Immature natural killer cell (primary cell): ENCODE results near the gene PIK3CB. TPM values are rescaled to one million over a fixed set of nuclear protein-coding genes. Genes with fewer than 3 reads are reported as not detected.

Experiments used
- DNase-seq, 3 donors: peaks; one replicate each; pipeline ENCODE4 v3.0.0; 2022; ENCODE audit warnings: mixed read lengths in 1 of 3
- H3K27ac Mint-ChIP-seq, 6 donors: one replicate each; pipeline ENCODE4 v1.8.0; 2020; ENCODE audit warnings: mixed read lengths in 6 of 6, mild to moderate bottlenecking in 5 of 6, inconsistent platforms in 4 of 6, moderate library complexity in 3 of 6
- H3K27me3 Mint-ChIP-seq, 3 donors: one replicate each; pipeline ENCODE4 v1.8.0; 2020 to 2021; ENCODE audit warnings: low read depth in 3 of 3, mild to moderate bottlenecking in 3 of 3, mixed read lengths in 3 of 3, moderate library complexity in 3 of 3, inconsistent platforms in 1 of 3
- H3K36me3 Mint-ChIP-seq, 3 donors: one replicate each; pipeline ENCODE4 v1.8.0; 2020; ENCODE audit warnings: mixed read lengths in 3 of 3, inconsistent platforms in 2 of 3, mild to moderate bottlenecking in 2 of 3
- H3K4me1 Mint-ChIP-seq, 2 donors: one replicate each; pipeline ENCODE4 v1.8.0; 2020; ENCODE audit warnings: inconsistent platforms in 2 of 2, mild to moderate bottlenecking in 2 of 2, mixed read lengths in 2 of 2, moderate library complexity in 1 of 2
- H3K4me3 Mint-ChIP-seq, 5 donors: one replicate each; pipeline ENCODE4 v1.8.0; 2020; ENCODE audit warnings: mild to moderate bottlenecking in 5 of 5, mixed read lengths in 5 of 5, inconsistent platforms in 3 of 5, moderate library complexity in 3 of 5
- H3K9me3 Mint-ChIP-seq, 6 donors: one replicate each; pipeline ENCODE4 v1.8.0; 2020; ENCODE audit warnings: mild to moderate bottlenecking in 6 of 6, mixed read lengths in 6 of 6, inconsistent platforms in 4 of 6, moderate library complexity in 3 of 6
- polyA plus RNA-seq, 3 donors: library from polyadenylated mRNA; unstranded; fragments of 300-500 nt; fragmentation: Illumina TruSeq; gene quantifications; one replicate each; pipeline ENCODE4 v1.2.3, GENCODE V29; 2021

The PIK3CB gene
- polyA plus RNA-seq, 3 donors from 2014 or later, result 4.6 to 11.7 (median 4.8) TPM

GRCh38 chr3:138668107-138668506 lies 166.6 kb downstream of the PIK3CB start:
- no peaks in the 10 kb centered on the region for H3K4me1 Mint-ChIP-seq
- peaks cover 28 to 42% (median 33%) of the 10 kb centered on the region in 3 donors for H3K36me3 Mint-ChIP-seq

GRCh38 chr3:138657508-138657907 lies 177.2 kb downstream of the PIK3CB start:
- Mint-ChIP-seq H3K4me1 (peaks cover 3 to 5% of the 10 kb centered on the region in 2 donors), H3K27me3 (no peaks in the 10 kb centered on the region), H3K27ac (no peak overlapping the region), H3K9me3 (no peaks in the 10 kb centered on the region), H3K36me3 (peaks cover 22 to 48% (median 34%) of the 10 kb centered on the region in 3 donors), H3K4me3 (no peak overlapping the region)
- no peak for DNase-seq

More at GRCh38 chr3:138668107-138668506, 166.6 kb downstream of the PIK3CB start:
- Mint-ChIP-seq H3K9me3 (no peaks in the 10 kb centered on the region), H3K4me3 (no peak overlapping the region), H3K27ac (no peak overlapping the region), H3K27me3 (peaks cover 0 to 2% (median 0%) of the 10 kb centered on the region in 3 donors)
- no peak for DNase-seq

DNA sequence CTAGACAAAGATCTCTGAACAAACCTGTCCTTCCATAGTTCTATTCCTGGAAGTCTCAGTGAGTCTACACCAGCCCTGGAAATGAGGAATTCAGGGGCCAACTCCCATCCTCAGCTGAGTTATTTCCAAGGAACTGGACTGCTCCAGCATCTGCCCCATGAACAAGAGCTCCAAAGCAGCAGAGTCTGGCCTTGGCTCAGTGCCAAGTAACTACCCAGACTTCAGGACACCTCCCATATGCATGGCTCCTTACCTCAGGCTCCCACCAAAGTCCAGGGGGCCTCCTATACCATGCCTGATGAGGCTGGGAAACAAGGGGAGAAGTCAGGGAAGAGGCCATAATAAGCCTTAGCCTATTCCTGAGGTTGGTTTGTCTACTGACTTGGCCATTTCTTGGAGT lies 181.2 kb downstream of the PIK3CB start:
- peaks cover 32 to 54% (median 40%) of the 10 kb centered on the region in 3 donors for H3K36me3 Mint-ChIP-seq
- H3K4me3 Mint-ChIP-seq, result no peak overlapping the region
- H3K27ac Mint-ChIP-seq, result no peak overlapping the region
- H3K27me3 Mint-ChIP-seq, result peaks cover 0 to 2% (median 0%) of the 10 kb centered on the region in 3 donors
- H3K4me1 Mint-ChIP-seq, result peaks cover 3 to 5% of the 10 kb centered on the region in 2 donors
- no peak for DNase-seq
- peaks cover 0 to 2% (median under 1%) of the 10 kb centered on the region in 6 donors for H3K9me3 Mint-ChIP-seq

DNA sequence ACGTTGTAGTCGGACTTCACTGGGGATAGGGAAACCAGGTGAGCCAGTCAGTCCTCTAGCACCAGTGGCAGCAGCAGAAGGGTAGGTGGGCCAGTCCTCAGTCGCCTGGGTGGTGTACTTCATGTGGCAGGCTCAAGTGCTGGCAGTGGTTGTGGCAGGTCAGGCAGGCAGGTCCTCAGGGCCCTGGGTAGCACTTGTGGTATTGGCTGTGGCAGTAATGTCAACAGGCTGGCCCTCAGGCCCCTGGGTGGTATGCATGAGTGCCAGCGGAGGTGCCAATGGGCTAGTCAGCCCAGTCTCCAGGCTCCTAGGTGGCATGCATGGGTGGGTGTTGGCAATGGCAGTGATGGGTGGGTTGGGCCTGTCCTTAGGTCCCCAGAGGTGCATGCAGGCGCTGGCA lies 185.6 kb downstream of the PIK3CB start:
- Mint-ChIP-seq H3K36me3 (peaks cover 26 to 42% (median 31%) of the 10 kb centered on the region in 3 donors), H3K27me3 (peaks cover 2 to 4% (median 3%) of the 10 kb centered on the region in 3 donors), H3K4me3 (no peak overlapping the region), H3K4me1 (no peaks in the 10 kb centered on the region), H3K9me3 (peaks cover 11 to 40% (median 26%) of the 10 kb centered on the region in 6 donors), H3K27ac (no peak overlapping the region)
- DNase-seq, result no peak

GRCh38 chr3:138646513-138646912 lies 188.2 kb downstream of the PIK3CB start:
- Mint-ChIP-seq H3K4me3 (no peak overlapping the region), H3K27me3 (peaks cover 2 to 4% (median 3%) of the 10 kb centered on the region in 3 donors)

GRCh38 chr3:138646008-138646407 lies 188.7 kb downstream of the PIK3CB start:
- no peak for DNase-seq
- Mint-ChIP-seq H3K36me3 (peaks cover 24 to 41% (median 31%) of the 10 kb centered on the region in 3 donors), H3K27me3 (peaks cover 2 to 4% (median 3%) of the 10 kb centered on the region in 3 donors), H3K4me1 (no peaks in the 10 kb centered on the region), H3K9me3 (peaks cover 12 to 52% (median 40%) of the 10 kb centered on the region in 6 donors), H3K27ac (no peak overlapping the region), H3K4me3 (no peak overlapping the region)

More at GRCh38 chr3:138646513-138646912, 188.2 kb downstream of the PIK3CB start:
- Mint-ChIP-seq H3K4me1 (no peaks in the 10 kb centered on the region), H3K36me3 (peaks cover 24 to 45% (median 36%) of the 10 kb centered on the region in 3 donors), H3K9me3 (peaks cover 12 to 52% (median 40%) of the 10 kb centered on the region in 6 donors), H3K27ac (no peak overlapping the region)
- no peak for DNase-seq

- no peak overlapping the region for H3K4me3 Mint-ChIP-seq
- peaks cover under 1 to 4% (median 3%) of the 10 kb centered on the region in 3 donors for H3K27me3 Mint-ChIP-seq
- no peaks in the 10 kb centered on the region for H3K4me1 Mint-ChIP-seq
- no peak for DNase-seq
- peaks cover 12 to 48% (median 37%) of the 10 kb centered on the region in 6 donors for H3K9me3 Mint-ChIP-seq
- no peak overlapping the region for H3K27ac Mint-ChIP-seq
- H3K36me3 Mint-ChIP-seq, result peaks cover 10 to 24% (median 21%) of the 10 kb centered on the region in 3 donors
Observed at GRCh38 chr3:138642927-138643253, 191.8 kb downstream of the PIK3CB start.

DNA sequence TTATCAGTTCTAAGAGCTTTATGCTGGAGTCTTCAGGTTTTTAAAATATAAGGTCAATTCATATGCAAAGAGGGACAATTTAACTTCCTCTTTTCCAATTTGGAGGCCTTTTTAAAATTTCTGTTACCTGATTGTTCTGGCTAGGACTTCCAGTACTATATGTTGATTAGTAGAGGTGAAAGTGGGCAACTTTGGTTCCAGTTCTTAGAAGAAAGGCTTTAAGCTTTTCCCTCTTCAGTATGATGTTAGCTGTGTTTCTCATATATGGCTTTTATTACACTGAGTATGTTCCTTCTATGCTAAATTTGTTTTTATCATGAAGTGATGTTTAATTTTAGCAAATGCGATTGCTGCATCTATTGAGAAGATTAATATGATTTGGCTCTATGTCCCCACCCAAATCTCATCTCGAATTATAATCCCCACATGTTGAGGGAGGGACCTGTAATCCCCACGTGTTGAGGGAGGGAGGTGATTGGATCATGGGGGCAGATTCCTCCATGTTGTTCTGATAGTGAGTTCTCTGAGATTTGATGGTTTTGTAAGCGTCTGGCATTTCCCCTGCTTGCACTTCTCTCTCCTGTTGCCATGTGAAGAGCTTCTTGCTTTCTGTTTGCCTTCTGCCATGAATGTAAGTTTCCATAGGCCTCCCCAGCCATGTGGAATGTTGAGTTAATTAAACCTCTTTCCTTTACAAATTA lies 192.4 kb downstream of the PIK3CB start:
- H3K9me3 Mint-ChIP-seq, result peaks cover 10 to 43% (median 35%) of the 10 kb centered on the region in 6 donors
- no peak overlapping the region for H3K4me3 Mint-ChIP-seq

DNA sequence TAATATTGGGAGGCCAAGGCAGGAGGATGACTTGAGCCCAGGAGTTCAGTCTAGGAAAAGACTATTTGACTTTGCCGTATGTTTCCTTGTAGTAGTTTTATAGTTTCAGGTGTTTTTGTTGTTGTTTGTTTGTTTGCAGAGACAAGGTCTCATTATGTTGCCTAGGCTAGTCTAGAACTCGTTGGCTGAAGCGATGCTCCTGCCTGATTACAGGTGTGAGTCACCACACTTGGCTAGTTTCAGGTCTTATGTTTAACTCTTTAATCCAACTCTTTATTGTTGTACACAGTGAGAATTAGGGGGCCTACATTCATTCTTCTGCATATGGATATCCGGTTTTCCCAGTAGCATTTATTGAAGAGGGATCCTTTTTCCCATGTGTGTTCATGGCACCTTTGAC lies 194.2 kb downstream of the PIK3CB start:
- peaks cover 0 to 3% (median 0%) of the 10 kb centered on the region in 3 donors for H3K27me3 Mint-ChIP-seq
- H3K36me3 Mint-ChIP-seq, result peaks cover 11 to 22% (median 18%) of the 10 kb centered on the region in 3 donors
- peaks cover 4 to 27% (median 21%) of the 10 kb centered on the region in 6 donors for H3K9me3 Mint-ChIP-seq
- H3K4me1 Mint-ChIP-seq, result no peaks in the 10 kb centered on the region
- H3K4me3 Mint-ChIP-seq, result no peak overlapping the region
- no peak overlapping the region for H3K27ac Mint-ChIP-seq
- no peak for DNase-seq

More for the DNA sequence above, 192.4 kb downstream of the PIK3CB start:
- H3K36me3 Mint-ChIP-seq, result peaks cover 10 to 22% (median 19%) of the 10 kb centered on the region in 3 donors
- DNase-seq, result no peak
- peaks cover 2 to 4% (median 3%) of the 10 kb centered on the region in 3 donors for H3K27me3 Mint-ChIP-seq
- H3K27ac Mint-ChIP-seq, result no peak overlapping the region
- no peaks in the 10 kb centered on the region for H3K4me1 Mint-ChIP-seq

GRCh38 chr3:138638641-138639040 lies 196.1 kb downstream of the PIK3CB start:
- peaks cover 2 to 14% (median 11%) of the 10 kb centered on the region in 6 donors for H3K9me3 Mint-ChIP-seq
- no peak overlapping the region for H3K27ac Mint-ChIP-seq
- H3K27me3 Mint-ChIP-seq, result peaks cover 0 to 3% (median 0%) of the 10 kb centered on the region in 3 donors

GRCh38 chr3:138629526-138629925 lies 205.2 kb downstream of the PIK3CB start:
- no peak overlapping the region for H3K4me3 Mint-ChIP-seq
- no peaks in the 10 kb centered on the region for H3K9me3 Mint-ChIP-seq
- H3K36me3 Mint-ChIP-seq, result peaks cover 16 to 41% (median 20%) of the 10 kb centered on the region in 3 donors
- no peak overlapping the region for H3K27ac Mint-ChIP-seq
- no peaks in the 10 kb centered on the region for H3K4me1 Mint-ChIP-seq
- no peak for DNase-seq
- H3K27me3 Mint-ChIP-seq, result no peaks in the 10 kb centered on the region

More at GRCh38 chr3:138638641-138639040, 196.1 kb downstream of the PIK3CB start:
- no peak for DNase-seq
- no peak overlapping the region for H3K4me3 Mint-ChIP-seq
- no peaks in the 10 kb centered on the region for H3K4me1 Mint-ChIP-seq
- H3K36me3 Mint-ChIP-seq, result peaks cover 14 to 25% (median 21%) of the 10 kb centered on the region in 3 donors

DNA sequence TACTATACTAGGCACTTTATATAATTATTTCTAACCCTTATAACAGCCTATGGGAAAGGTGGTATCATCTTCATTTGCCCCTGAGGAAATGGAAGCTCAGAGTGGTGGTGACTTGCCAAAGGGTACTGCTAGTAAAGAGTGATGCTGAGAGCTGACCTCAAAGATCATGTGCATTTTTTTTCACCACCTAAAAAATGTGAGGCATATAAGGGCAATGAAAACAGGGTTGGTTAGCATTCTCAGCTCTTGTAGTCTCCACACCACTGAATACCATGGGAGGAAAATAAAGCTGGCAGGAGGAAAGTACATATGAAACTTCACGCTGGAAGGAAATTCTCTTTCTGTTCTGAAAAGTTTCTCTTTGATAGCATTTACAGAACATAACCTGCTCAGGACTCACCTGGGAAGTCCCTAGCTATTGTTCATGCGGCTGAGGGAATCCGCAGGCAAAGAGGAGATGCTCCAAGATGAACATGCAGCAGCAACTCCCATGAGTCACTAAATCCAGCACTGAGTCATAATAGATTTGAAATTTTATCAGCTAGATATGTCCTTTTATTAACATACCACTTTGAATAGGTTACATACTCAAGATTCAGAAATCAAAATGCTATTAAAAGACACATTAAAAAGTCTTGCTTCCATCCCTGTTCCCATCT lies 208.9 kb downstream of the PIK3CB start:
- Mint-ChIP-seq H3K9me3 (no peaks in the 10 kb centered on the region), H3K4me1 (no peaks in the 10 kb centered on the region), H3K27me3 (no peaks in the 10 kb centered on the region), H3K36me3 (peaks cover 5 to 31% (median 21%) of the 10 kb centered on the region in 3 donors), H3K27ac (no peak overlapping the region), H3K4me3 (no peak overlapping the region)
- DNase-seq, result no peak

DNA sequence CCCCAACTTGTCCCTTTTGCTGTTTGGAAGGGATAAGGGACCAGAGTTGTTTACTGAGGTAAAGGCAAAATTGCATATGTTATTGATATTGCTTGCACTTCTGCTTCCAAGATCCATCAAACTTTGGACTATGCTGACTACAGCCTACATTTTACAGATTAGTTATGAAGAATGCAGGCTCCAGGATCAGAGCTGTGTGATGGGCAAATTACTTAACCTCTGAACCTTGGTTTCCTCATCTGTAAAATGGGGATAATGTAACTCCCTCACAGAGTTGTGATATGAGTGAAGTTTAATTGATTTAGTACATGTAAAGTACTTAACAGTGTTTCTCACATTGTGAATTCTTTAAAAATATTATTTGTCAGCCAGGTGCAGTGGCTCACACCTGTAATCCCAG lies 210.2 kb downstream of the PIK3CB start:
- Mint-ChIP-seq H3K9me3 (no peaks in the 10 kb centered on the region), H3K4me1 (no peaks in the 10 kb centered on the region), H3K27ac (no peak overlapping the region), H3K27me3 (no peaks in the 10 kb centered on the region), H3K36me3 (peaks cover under 1 to 24% (median 18%) of the 10 kb centered on the region in 3 donors), H3K4me3 (no peak overlapping the region)
- no peak for DNase-seq

- DNase-seq, result no peak
- Mint-ChIP-seq H3K36me3 (peaks cover 0 to 17% (median 12%) of the 10 kb centered on the region in 3 donors), H3K4me1 (peaks cover 3 to 8% of the 10 kb centered on the region in 2 donors), H3K9me3 (no peaks in the 10 kb centered on the region), H3K27ac (no peak overlapping the region), H3K27me3 (peaks cover 0 to 2% (median 0%) of the 10 kb centered on the region in 3 donors), H3K4me3 (no peak overlapping the region)
Observed at GRCh38 chr3:138620431-138620830, 214.3 kb downstream of the PIK3CB start.
